ENCODE results near the gene STRADA. TPM values are rescaled to one million over a fixed set of nuclear protein-coding genes. Genes with fewer than 3 reads are reported as not detected.

STRADA gene
- total and polyA plus RNA-seq, 10 of the 15 experiments (the other 5 are each of a cell fraction or from before 2014, with no cell fraction given): 13.3 to 54.1 (median 44.0) TPM

GRCh38 chr17:63697341-63698286 is 44.0 kb downstream of the STRADA start (continued):
- TF ChIP-seq, protein P1, sequence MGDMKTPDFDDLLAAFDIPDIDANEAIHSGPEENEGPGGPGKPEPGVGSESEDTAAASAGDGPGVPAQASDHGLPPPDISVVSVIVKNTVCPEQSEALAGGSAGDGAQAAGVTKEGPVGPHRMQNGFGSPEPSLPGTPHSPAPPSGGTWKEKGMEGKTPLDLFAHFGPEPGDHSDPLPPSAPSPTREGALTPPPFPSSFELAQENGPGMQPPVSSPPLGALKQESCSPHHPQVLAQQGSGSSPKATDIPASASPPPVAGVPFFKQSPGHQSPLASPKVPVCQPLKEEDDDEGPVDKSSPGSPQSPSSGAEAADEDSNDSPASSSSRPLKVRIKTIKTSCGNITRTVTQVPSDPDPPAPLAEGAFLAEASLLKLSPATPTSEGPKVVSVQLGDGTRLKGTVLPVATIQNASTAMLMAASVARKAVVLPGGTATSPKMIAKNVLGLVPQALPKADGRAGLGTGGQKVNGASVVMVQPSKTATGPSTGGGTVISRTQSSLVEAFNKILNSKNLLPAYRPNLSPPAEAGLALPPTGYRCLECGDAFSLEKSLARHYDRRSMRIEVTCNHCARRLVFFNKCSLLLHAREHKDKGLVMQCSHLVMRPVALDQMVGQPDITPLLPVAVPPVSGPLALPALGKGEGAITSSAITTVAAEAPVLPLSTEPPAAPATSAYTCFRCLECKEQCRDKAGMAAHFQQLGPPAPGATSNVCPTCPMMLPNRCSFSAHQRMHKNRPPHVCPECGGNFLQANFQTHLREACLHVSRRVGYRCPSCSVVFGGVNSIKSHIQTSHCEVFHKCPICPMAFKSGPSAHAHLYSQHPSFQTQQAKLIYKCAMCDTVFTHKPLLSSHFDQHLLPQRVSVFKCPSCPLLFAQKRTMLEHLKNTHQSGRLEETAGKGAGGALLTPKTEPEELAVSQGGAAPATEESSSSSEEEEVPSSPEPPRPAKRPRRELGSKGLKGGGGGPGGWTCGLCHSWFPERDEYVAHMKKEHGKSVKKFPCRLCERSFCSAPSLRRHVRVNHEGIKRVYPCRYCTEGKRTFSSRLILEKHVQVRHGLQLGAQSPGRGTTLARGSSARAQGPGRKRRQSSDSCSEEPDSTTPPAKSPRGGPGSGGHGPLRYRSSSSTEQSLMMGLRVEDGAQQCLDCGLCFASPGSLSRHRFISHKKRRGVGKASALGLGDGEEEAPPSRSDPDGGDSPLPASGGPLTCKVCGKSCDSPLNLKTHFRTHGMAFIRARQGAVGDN (IDR thresholded peaks at IDR 0.05): peak; percentile 48
- no peak for TF ChIP-seq USF2 (IDR thresholded peaks at IDR 0.05; ENCODE audit: borderline replicate concordance, low read depth, low read length)
- TF ChIP-seq RELB (IDR thresholded peaks at IDR 0.05; ENCODE audit: low read depth): no peak
- peak; percentile 74; the same call in 1 of the 2 replicates for TF ChIP-seq ZNF217 (IDR thresholded peaks at IDR 0.05)
- TF ChIP-seq MTA3 (IDR thresholded peaks at IDR 0.05; ENCODE audit: borderline replicate concordance, low read length): peak; percentile 54; the same call in 1 of the 2 replicates
- TF ChIP-seq SIX5 (IDR thresholded peaks at IDR 0.05; ENCODE audit: low read depth, low read length, severe bottlenecking): no peak
- no peak; the same call in 1 of the 2 replicates for TF ChIP-seq SREBF1 (IDR thresholded peaks at IDR 0.05; ENCODE audit: low read length)
- TF ChIP-seq CTCF (IDR thresholded peaks at IDR 0.05 in 2 of 3, conservative IDR thresholded peaks at IDR 0.05 in 1 of 3; ENCODE audit: control insufficient read depth in 2 of 3, extremely low read depth in 1 of 3, insufficient read depth in 1 of 3, low read depth in 3 of 3, low read length in 3 of 3): peak; percentile 75 to 93 (median 80)
- TF ChIP-seq EP300 (IDR thresholded peaks at IDR 0.05; ENCODE audit: borderline replicate concordance in 1 of 2, control insufficient read depth in 1 of 2, low read depth in 2 of 2, low read length in 2 of 2): peak in 1 of 2 experiments; percentile 50; a peak in 2 of 4 replicates
- peak; percentile 46; the same call in 1 of the 2 replicates for TF ChIP-seq MTA2 (IDR thresholded peaks at IDR 0.05; ENCODE audit: low read depth)
- TF ChIP-seq KLF5 (IDR thresholded peaks at IDR 0.05; ENCODE audit: partially characterized antibody): peak; percentile 35
- TF ChIP-seq, protein P2, sequence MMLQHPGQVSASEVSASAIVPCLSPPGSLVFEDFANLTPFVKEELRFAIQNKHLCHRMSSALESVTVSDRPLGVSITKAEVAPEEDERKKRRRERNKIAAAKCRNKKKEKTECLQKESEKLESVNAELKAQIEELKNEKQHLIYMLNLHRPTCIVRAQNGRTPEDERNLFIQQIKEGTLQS (IDR thresholded peaks at IDR 0.05; ENCODE audit: borderline replicate concordance, extremely low read depth, low read depth, low read length): no peak
- peak; percentile 58; the same call in 1 of the 2 replicates for TF ChIP-seq SMC3 (IDR thresholded peaks at IDR 0.05; ENCODE audit: borderline replicate concordance, low read length)
- no peak; the same call in 1 of the 2 replicates for TF ChIP-seq RCOR1 (conservative IDR thresholded peaks at IDR 0.05; ENCODE audit: low read depth, low read length)
